CD4-positive, alpha-beta T cell treated with Interleukin-15 for 1 hour (primary cell): ENCODE measurements around the gene FHOD1.

Source experiments
- DNase-seq: peaks from one replicate; pipeline ENCODE4 v3.0.0-alpha.2; 2020

Gene FHOD1

GRCh38 chr16:67277294-67277998 lies 30.2 kb upstream of the FHOD1 start:
- DNase-seq: no peak

GRCh38 chr16:67275321-67275720 lies 28.0 kb upstream of the FHOD1 start:
- DNase-seq: no peak

- no peak for DNase-seq
Measured at GRCh38 chr16:67271446-67271845, 24.2 kb upstream of the FHOD1 start.

- DNase-seq: no peak
Measured at GRCh38 chr16:67270931-67271338, 23.7 kb upstream of the FHOD1 start.

- DNase-seq: no peak
Measured at GRCh38 chr16:67269766-67270165, 22.5 kb upstream of the FHOD1 start.

- no peak for DNase-seq
Measured at GRCh38 chr16:67268136-67268579, 20.9 kb upstream of the FHOD1 start.

GRCh38 chr16:67265834-67266233 lies 18.6 kb upstream of the FHOD1 start:
- no peak for DNase-seq

GRCh38 chr16:67264866-67265265 lies 17.6 kb upstream of the FHOD1 start:
- DNase-seq: no peak

- no peak for DNase-seq
Measured at GRCh38 chr16:67264277-67264676, 17.0 kb upstream of the FHOD1 start.

GRCh38 chr16:67263201-67263600 lies 15.9 kb upstream of the FHOD1 start:
- no peak for DNase-seq

- DNase-seq: no peak
Measured at GRCh38 chr16:67260426-67261063, 13.3 kb upstream of the FHOD1 start.

- DNase-seq: no peak
Measured at GRCh38 chr16:67259705-67260104, 12.4 kb upstream of the FHOD1 start.

GRCh38 chr16:67258161-67258835 lies 11.0 kb upstream of the FHOD1 start:
- DNase-seq: no peak

GRCh38 chr16:67257486-67258160 lies 10.3 kb upstream of the FHOD1 start:
- no peak for DNase-seq

GRCh38 chr16:67256701-67257230 lies 9.5 kb upstream of the FHOD1 start:
- no peak for DNase-seq

GRCh38 chr16:67255553-67256221 lies 8.4 kb upstream of the FHOD1 start:
- no peak for DNase-seq

GRCh38 chr16:67254801-67255552 lies 7.7 kb upstream of the FHOD1 start:
- no peak for DNase-seq

- no peak for DNase-seq
Measured at GRCh38 chr16:67252609-67253497, 5.6 kb upstream of the FHOD1 start.

GRCh38 chr16:67250045-67250327 lies 2.7 kb upstream of the FHOD1 start:
- no peak for DNase-seq

GRCh38 chr16:67249178-67250044 lies 2.1 kb upstream of the FHOD1 start:
- no peak for DNase-seq
